ENCODE results near the gene KNOP1. TPM values are rescaled to one million over a fixed set of nuclear protein-coding genes. Genes with fewer than 3 reads are reported as not detected.

The KNOP1 gene
- total RNA-seq, 1 donor from 2014 or later = 24.2 TPM

- no peak for DNase-seq (ENCODE audit: extremely low spot score, unreplicated experiment)
- H3K9me3 Mint-ChIP-seq (ENCODE audit: unreplicated experiment) = no peaks in the 10 kb centered on the region
- H3K27ac Mint-ChIP-seq (ENCODE audit: unreplicated experiment) = no peak overlapping the region
- H3K36me3 Mint-ChIP-seq (ENCODE audit: unreplicated experiment) = peaks cover 11% of the 10 kb centered on the region
- H3K4me3 Mint-ChIP-seq (ENCODE audit: unreplicated experiment) = peak overlapping the region; percentile 93
- peaks cover 23% of the 10 kb centered on the region for H3K4me1 Mint-ChIP-seq (ENCODE audit: unreplicated experiment)
- TF ChIP-seq CTCF (IDR thresholded peaks at IDR 0.05) = no peak
- H3K27me3 Mint-ChIP-seq (ENCODE audit: unreplicated experiment) = no peaks in the 10 kb centered on the region
Measured at GRCh38 chr16:19716183-19716582, 1.8 kb downstream of the KNOP1 start.

- no peaks in the 10 kb centered on the region for H3K9me3 Mint-ChIP-seq (ENCODE audit: unreplicated experiment)
- H3K36me3 Mint-ChIP-seq (ENCODE audit: unreplicated experiment) = peaks cover 11% of the 10 kb centered on the region
- no peak overlapping the region for H3K27ac Mint-ChIP-seq (ENCODE audit: unreplicated experiment)
- no peaks in the 10 kb centered on the region for H3K27me3 Mint-ChIP-seq (ENCODE audit: unreplicated experiment)
- no peak for TF ChIP-seq CTCF (IDR thresholded peaks at IDR 0.05)
- no peak for DNase-seq (ENCODE audit: extremely low spot score, unreplicated experiment)
- no peak overlapping the region for H3K4me3 Mint-ChIP-seq (ENCODE audit: unreplicated experiment)
- peaks cover 23% of the 10 kb centered on the region for H3K4me1 Mint-ChIP-seq (ENCODE audit: unreplicated experiment)
Measured at GRCh38 chr16:19715566-19715965, 2.5 kb downstream of the KNOP1 start.

- no peaks in the 10 kb centered on the region for H3K27me3 Mint-ChIP-seq (ENCODE audit: unreplicated experiment)
- no peak for DNase-seq (ENCODE audit: extremely low spot score, unreplicated experiment)
- peaks cover 17% of the 10 kb centered on the region for H3K4me1 Mint-ChIP-seq (ENCODE audit: unreplicated experiment)
- H3K36me3 Mint-ChIP-seq (ENCODE audit: unreplicated experiment) = peaks cover 19% of the 10 kb centered on the region
- no peak overlapping the region for H3K27ac Mint-ChIP-seq (ENCODE audit: unreplicated experiment)
- no peaks in the 10 kb centered on the region for H3K9me3 Mint-ChIP-seq (ENCODE audit: unreplicated experiment)
- TF ChIP-seq CTCF (IDR thresholded peaks at IDR 0.05) = no peak
- no peak overlapping the region for H3K4me3 Mint-ChIP-seq (ENCODE audit: unreplicated experiment)
Measured at GRCh38 chr16:19713697-19714096, 4.3 kb downstream of the KNOP1 start.

- H3K4me3 Mint-ChIP-seq (ENCODE audit: unreplicated experiment) = no peak overlapping the region
- no peak for TF ChIP-seq CTCF (IDR thresholded peaks at IDR 0.05)
- H3K27me3 Mint-ChIP-seq (ENCODE audit: unreplicated experiment) = no peaks in the 10 kb centered on the region
- no peaks in the 10 kb centered on the region for H3K9me3 Mint-ChIP-seq (ENCODE audit: unreplicated experiment)
- peaks cover 19% of the 10 kb centered on the region for H3K36me3 Mint-ChIP-seq (ENCODE audit: unreplicated experiment)
- H3K4me1 Mint-ChIP-seq (ENCODE audit: unreplicated experiment) = peaks cover 16% of the 10 kb centered on the region
- H3K27ac Mint-ChIP-seq (ENCODE audit: unreplicated experiment) = no peak overlapping the region
- no peak for DNase-seq (ENCODE audit: extremely low spot score, unreplicated experiment)
Measured at GRCh38 chr16:19712418-19713058, 5.5 kb downstream of the KNOP1 start.

GRCh38 chr16:19711643-19712042, 6.4 kb downstream of the KNOP1 start:
- Mint-ChIP-seq H3K9me3 (ENCODE audit: unreplicated experiment) (no peaks in the 10 kb centered on the region), H3K27me3 (ENCODE audit: unreplicated experiment) (no peaks in the 10 kb centered on the region), H3K27ac (ENCODE audit: unreplicated experiment) (no peak overlapping the region), H3K36me3 (ENCODE audit: unreplicated experiment) (peaks cover 19% of the 10 kb centered on the region), H3K4me3 (ENCODE audit: unreplicated experiment) (no peak overlapping the region), H3K4me1 (ENCODE audit: unreplicated experiment) (peaks cover 7% of the 10 kb centered on the region)
- no peak for DNase-seq (ENCODE audit: extremely low spot score, unreplicated experiment)
- TF ChIP-seq CTCF (IDR thresholded peaks at IDR 0.05) = no peak
